ENCODE data around the gene TBC1D22A. TPM values are rescaled to one million over a fixed set of nuclear protein-coding genes. Genes with fewer than 3 reads are reported as not detected.

Gene TBC1D22A
- total RNA-seq, 1 experiment from 2014 or later: 27.6 TPM

DNA sequence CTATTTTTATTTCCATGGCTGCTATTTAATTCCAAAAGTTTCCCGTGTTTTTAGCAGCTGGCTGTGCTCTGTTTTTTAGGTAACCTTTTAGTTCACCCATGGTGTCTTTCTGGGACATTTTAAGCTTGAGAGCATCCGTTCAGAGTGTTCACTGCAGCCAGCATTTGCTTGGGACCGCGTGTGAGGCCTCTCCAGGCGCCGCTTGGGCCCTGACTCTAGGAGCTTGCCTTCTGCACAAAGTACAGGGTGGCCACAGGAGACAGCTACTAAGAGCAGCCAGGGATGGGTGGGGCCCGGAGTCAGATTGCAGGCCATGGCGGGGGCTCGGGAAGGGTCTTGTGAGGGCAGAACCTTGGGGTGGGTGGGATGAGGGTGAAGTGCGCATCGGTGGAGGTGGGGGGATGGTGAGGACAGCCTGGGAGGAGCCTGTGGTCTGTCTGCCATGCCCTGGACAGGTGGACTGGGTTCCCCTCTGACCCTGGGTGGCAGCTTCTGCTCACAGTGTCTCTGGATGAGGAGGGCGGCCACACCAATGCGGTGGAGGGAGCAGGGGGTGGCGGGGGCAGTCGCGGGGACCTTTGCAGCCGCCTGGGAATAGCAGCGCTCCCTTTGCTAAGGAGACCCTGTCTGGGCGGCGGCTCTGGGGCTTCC lies 288.1 kb downstream of the TBC1D22A start:
- DNase-seq: no peak
- peaks cover 5% of the 10 kb centered on the region for H3K36me3 Mint-ChIP-seq (ENCODE audit: insufficient read depth, unreplicated experiment)
- no TSS peak for BruUV-seq (replicated peaks)
- no peak overlapping the region for H3K27ac Mint-ChIP-seq (ENCODE audit: unreplicated experiment)
- CTCF ChIA-PET: no interaction called here
- H3K9me3 Mint-ChIP-seq (ENCODE audit: low read depth, unreplicated experiment): no peaks in the 10 kb centered on the region
- intact Hi-C loops (cut with micrococcal nuclease; ENCODE audit: unreplicated experiment): no loop called here
- no peaks in the 10 kb centered on the region for H3K4me1 Mint-ChIP-seq (ENCODE audit: low read depth, unreplicated experiment)
- TF ChIP-seq, protein P1, sequence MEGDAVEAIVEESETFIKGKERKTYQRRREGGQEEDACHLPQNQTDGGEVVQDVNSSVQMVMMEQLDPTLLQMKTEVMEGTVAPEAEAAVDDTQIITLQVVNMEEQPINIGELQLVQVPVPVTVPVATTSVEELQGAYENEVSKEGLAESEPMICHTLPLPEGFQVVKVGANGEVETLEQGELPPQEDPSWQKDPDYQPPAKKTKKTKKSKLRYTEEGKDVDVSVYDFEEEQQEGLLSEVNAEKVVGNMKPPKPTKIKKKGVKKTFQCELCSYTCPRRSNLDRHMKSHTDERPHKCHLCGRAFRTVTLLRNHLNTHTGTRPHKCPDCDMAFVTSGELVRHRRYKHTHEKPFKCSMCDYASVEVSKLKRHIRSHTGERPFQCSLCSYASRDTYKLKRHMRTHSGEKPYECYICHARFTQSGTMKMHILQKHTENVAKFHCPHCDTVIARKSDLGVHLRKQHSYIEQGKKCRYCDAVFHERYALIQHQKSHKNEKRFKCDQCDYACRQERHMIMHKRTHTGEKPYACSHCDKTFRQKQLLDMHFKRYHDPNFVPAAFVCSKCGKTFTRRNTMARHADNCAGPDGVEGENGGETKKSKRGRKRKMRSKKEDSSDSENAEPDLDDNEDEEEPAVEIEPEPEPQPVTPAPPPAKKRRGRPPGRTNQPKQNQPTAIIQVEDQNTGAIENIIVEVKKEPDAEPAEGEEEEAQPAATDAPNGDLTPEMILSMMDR (IDR thresholded peaks at IDR 0.05; ENCODE audit: unreplicated experiment): no peak
- H3K4me3 Mint-ChIP-seq (ENCODE audit: low read depth, unreplicated experiment): no peak overlapping the region
- no peaks in the 10 kb centered on the region for H3K27me3 Mint-ChIP-seq (ENCODE audit: unreplicated experiment)

DNA sequence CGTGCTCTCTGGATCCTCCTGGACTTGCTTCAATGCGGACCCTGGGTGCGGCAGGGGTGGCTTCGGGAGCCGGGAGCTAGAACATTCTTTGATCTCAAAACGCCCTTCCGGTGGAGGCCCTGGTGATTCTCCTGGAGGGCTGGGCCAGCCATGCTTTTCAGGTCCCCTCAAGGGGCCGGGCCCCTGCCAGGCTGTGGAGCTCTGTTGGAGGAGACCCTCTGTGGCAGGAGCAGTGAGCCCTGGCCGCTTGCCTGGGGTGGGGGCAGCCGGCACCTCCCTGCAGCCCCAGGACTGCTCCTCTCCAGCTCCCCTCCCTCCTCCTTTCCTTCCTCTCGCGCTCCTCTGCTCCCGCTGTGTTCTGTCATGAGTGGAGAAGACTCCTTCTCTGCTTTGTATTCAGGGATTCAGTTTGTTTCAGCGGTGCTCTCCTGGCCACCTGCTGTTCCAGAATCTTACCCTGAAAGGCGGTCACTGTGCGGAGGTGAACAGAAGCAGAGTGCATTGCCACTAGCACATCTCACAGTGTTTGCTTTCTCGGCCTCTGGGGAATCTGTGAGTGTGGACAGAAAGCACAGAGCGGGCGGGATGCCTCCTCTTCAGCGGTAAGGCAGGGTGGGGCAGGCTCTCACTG lies 289.1 kb downstream of the TBC1D22A start:
- no TSS peak for BruUV-seq (replicated peaks)
- intact Hi-C loops (cut with micrococcal nuclease; ENCODE audit: unreplicated experiment): no loop called here

DNA sequence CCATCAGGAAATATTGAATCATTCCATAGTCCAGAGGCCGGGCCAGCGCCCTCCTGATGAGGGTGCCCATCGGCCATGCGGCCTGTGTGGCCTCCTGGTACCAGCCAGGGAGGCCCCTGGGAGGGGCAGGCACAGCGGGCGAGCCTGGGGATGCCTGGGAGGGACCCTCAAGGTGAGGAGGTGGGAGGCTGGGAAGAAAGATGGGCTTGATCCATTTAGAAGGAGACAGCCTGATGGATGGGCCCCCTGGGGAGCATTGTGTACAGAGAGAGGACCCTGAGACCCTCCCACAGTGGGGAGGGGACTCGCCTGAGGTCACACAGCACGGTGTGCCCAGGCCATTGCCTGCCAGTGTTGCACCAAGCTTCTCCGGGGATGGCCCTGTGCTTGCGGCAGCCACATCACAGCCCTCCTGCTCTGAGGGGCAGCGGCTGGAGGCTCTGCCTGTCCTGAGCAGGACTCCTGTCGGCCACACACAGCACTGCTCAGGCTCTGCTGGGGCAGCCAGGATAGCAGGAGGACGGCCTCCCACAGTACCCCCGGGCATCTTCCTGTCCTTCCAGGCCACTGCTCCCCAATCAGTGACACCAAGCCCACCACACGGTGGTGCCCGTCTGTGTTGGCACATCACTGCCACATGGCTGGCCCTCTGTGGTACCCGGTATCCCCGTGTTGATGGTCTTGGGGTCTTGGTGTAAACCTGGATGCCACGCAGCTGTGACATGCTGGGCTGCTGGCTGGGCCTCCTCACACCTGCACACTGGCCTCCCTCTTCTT lies 290.0 kb downstream of the TBC1D22A start:
- CTCF ChIA-PET: no interaction called here
- TF ChIP-seq, protein P1 (IDR thresholded peaks at IDR 0.05; ENCODE audit: unreplicated experiment): no peak
- Mint-ChIP-seq H3K27me3 (ENCODE audit: unreplicated experiment) (no peaks in the 10 kb centered on the region), H3K27ac (ENCODE audit: unreplicated experiment) (no peak overlapping the region), H3K36me3 (ENCODE audit: insufficient read depth, unreplicated experiment) (peaks cover 5% of the 10 kb centered on the region), H3K9me3 (ENCODE audit: low read depth, unreplicated experiment) (no peaks in the 10 kb centered on the region), H3K4me3 (ENCODE audit: low read depth, unreplicated experiment) (no peak overlapping the region), H3K4me1 (ENCODE audit: low read depth, unreplicated experiment) (no peaks in the 10 kb centered on the region)
- no peak for DNase-seq
- no TSS peak for BruUV-seq (replicated peaks)
- intact Hi-C loops (cut with micrococcal nuclease; ENCODE audit: unreplicated experiment): no loop called here

More for the DNA sequence above, 289.1 kb downstream of the TBC1D22A start:
- H3K27me3 Mint-ChIP-seq (ENCODE audit: unreplicated experiment): no peaks in the 10 kb centered on the region
- no peaks in the 10 kb centered on the region for H3K4me1 Mint-ChIP-seq (ENCODE audit: low read depth, unreplicated experiment)
- H3K27ac Mint-ChIP-seq (ENCODE audit: unreplicated experiment): no peak overlapping the region
- no peaks in the 10 kb centered on the region for H3K9me3 Mint-ChIP-seq (ENCODE audit: low read depth, unreplicated experiment)
- H3K36me3 Mint-ChIP-seq (ENCODE audit: insufficient read depth, unreplicated experiment): peaks cover 5% of the 10 kb centered on the region
- TF ChIP-seq, protein P1 (IDR thresholded peaks at IDR 0.05; ENCODE audit: unreplicated experiment): no peak
- CTCF ChIA-PET: no interaction called here
- no peak overlapping the region for H3K4me3 Mint-ChIP-seq (ENCODE audit: low read depth, unreplicated experiment)
- no peak for DNase-seq

DNA sequence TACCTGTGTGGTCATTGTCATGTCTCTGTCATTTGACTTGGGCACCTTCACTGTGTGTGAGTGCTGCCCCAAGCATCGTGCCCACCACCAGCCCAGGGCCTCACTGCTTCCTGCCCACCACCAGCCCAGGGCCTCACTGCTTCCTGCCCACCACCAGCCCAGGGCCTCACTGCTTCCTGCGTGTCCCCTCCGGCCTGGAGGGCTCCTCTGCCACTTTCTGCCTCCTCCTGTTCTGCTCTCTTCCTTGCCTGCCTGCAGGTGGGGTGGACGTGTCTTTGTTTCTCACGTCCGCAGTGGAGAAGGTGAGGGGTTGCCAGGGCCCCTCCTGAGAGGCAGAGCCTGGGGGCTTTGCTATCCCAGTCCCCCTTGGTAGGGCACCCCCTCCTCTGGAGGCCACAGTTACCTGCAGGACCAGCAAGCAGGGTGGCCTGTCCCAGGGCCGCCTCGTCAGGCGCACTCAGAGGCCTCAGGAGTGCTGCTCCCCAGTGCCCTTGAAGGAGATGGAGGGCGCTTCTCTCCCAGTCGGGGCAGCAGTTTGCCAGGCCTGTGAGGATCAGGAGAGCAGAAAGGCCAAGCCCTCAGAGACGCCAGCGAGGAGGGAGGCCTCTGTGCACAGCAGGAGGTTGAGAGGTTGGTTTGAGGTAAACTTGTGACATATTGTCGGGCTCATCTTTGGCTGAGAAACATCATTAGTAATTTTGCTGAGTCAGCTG lies 290.7 kb downstream of the TBC1D22A start:
- no peak overlapping the region for H3K27ac Mint-ChIP-seq (ENCODE audit: unreplicated experiment)
- no peak for DNase-seq
- no peak overlapping the region for H3K4me3 Mint-ChIP-seq (ENCODE audit: low read depth, unreplicated experiment)
- no TSS peak for BruUV-seq (replicated peaks)
- CTCF ChIA-PET: no interaction called here
- no peaks in the 10 kb centered on the region for H3K4me1 Mint-ChIP-seq (ENCODE audit: low read depth, unreplicated experiment)
- H3K9me3 Mint-ChIP-seq (ENCODE audit: low read depth, unreplicated experiment): no peaks in the 10 kb centered on the region
- intact Hi-C loops (cut with micrococcal nuclease; ENCODE audit: unreplicated experiment): no loop called here
- H3K36me3 Mint-ChIP-seq (ENCODE audit: insufficient read depth, unreplicated experiment): peaks cover 5% of the 10 kb centered on the region
- TF ChIP-seq, protein P1 (IDR thresholded peaks at IDR 0.05; ENCODE audit: unreplicated experiment): no peak
- H3K27me3 Mint-ChIP-seq (ENCODE audit: unreplicated experiment): no peaks in the 10 kb centered on the region
